ENCODE measurements around the gene NFKBIE. TPM values are rescaled to one million over a fixed set of nuclear protein-coding genes. Genes with fewer than 3 reads are reported as not detected.

The NFKBIE gene
- total and polyA plus RNA-seq, 2 of the 13 experiments (the other 11 are each of a cell fraction or from before 2014, with no cell fraction given): 6.7 to 14.5 TPM

DNA sequence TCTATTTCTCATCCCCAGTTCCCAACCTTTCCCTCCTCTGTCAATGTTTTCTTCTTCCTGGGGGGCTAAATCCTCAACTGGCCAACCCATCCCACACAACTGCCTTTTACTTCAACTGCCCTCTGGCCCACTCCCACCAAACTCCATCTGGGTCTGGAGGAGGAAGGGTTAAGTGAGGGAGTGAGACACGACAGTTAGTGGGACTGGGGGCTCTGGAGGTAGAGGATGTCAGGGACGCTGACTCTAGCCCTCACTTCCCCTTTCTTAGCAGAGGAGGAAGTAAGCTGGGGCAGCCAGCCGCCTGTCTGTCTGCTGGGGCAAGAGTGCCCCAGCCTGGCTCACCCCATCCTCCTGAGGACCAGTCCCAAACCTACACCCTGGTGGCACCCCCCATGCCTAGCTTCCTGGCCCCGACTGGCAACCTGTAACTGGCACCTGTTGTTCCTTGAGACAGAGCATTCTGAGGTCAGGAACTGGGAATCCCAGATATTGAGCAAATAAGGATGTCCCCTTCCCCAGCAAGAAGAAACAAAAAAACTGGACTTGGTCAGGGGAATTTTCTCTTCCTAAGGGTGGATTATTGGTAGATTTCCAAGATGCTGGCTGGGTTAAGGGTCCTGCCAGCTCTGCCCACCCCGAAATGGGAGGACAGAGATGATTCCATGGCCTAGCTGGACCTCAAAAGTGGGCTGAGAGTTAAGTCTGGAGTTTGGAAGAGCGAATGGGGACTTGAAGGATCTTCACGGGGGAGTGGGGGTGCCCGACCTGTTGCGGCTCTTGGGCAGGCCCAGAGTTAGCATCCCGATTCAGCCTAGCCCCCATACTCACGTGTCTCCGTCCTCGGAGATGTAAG lies 971 bp downstream of the NFKBIE start (continued):
- TF ChIP-seq RERE (CRISPR knock-in tag; IDR thresholded peaks at IDR 0.05; ENCODE audit: low read depth): 0 out of 2 replicates have a peak, but pooled peaks have one; percentile 5
- TF ChIP-seq HNRNPK (IDR thresholded peaks at IDR 0.05; ENCODE audit: low read depth, low read length, poor library complexity, severe bottlenecking): no peak
- no peak for TF ChIP-seq LCORL (IDR thresholded peaks at IDR 0.05)
- TF ChIP-seq LCORL (CRISPR knock-in tag; IDR thresholded peaks at IDR 0.05): 0 out of 2 replicates have a peak, but pooled peaks have one; percentile 39
- no peak for TF ChIP-seq MEIS2 (CRISPR knock-in tag; IDR thresholded peaks at IDR 0.05)
- peak; percentile 46 for TF ChIP-seq BHLHE40 (IDR thresholded peaks at IDR 0.05; ENCODE audit: low read length)
- TF ChIP-seq ZNF652 (CRISPR knock-in tag; IDR thresholded peaks at IDR 0.05; ENCODE audit: borderline replicate concordance, low read depth): peak; percentile 73
- no peak for TF ChIP-seq THRA (CRISPR knock-in tag; IDR thresholded peaks at IDR 0.05; ENCODE audit: borderline replicate concordance)
- TF ChIP-seq, protein P1, sequence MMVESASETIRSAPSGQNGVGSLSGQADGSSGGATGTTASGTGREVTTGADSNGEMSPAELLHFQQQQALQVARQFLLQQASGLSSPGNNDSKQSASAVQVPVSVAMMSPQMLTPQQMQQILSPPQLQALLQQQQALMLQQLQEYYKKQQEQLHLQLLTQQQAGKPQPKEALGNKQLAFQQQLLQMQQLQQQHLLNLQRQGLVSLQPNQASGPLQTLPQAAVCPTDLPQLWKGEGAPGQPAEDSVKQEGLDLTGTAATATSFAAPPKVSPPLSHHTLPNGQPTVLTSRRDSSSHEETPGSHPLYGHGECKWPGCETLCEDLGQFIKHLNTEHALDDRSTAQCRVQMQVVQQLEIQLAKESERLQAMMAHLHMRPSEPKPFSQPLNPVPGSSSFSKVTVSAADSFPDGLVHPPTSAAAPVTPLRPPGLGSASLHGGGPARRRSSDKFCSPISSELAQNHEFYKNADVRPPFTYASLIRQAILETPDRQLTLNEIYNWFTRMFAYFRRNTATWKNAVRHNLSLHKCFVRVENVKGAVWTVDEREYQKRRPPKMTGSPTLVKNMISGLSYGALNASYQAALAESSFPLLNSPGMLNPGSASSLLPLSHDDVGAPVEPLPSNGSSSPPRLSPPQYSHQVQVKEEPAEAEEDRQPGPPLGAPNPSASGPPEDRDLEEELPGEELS (CRISPR knock-in tag; IDR thresholded peaks at IDR 0.05): peak; percentile 4; the same call in 1 of the 2 replicates
- TF ChIP-seq KMT2A (CRISPR knock-in tag; IDR thresholded peaks at IDR 0.05): peak; percentile 7; the same call in 1 of the 2 replicates
- no peak for TF ChIP-seq MAZ (IDR thresholded peaks at IDR 0.05; ENCODE audit: borderline replicate concordance, low read depth, low read length)
- 0 out of 2 replicates have a peak, but pooled peaks have one; percentile 8 for TF ChIP-seq MAZ (CRISPR knock-in tag; IDR thresholded peaks at IDR 0.05; ENCODE audit: low read depth)
- TF ChIP-seq ZNF468 (CRISPR knock-in tag; IDR thresholded peaks at IDR 0.05): peak; percentile 71; the same call in 1 of the 2 replicates

Data from HepG2 (cell line).